Stimulated activated CD8-positive, alpha-beta memory T cell treated with anti-CD3 and anti-CD28 coated beads, Interleukin-15, amount 100 ng/mL, for 48 hours (primary cell): ENCODE results near the gene UXT.
"Not testable (repeated sequence)": the region's sequence is repeated elsewhere in the genome, so short reads cannot be mapped to it uniquely, and the experiment has no call there.

ENCODE experiments used
- DNase-seq, 2 donors: peaks; one replicate each; pipeline ENCODE4 v3.0.0-alpha.2; 2020; ENCODE audit warnings: low read depth in 2 of 2

UXT gene

GRCh38 chrX:47614618-47615017, 44.4 kb downstream of the UXT start:
- DNase-seq, result no peak

- DNase-seq, result no peak
These were observed 45.9 kb downstream of the UXT start for GRCh38 chrX:47613082-47613481.

- no peak for DNase-seq
These were observed 46.6 kb downstream of the UXT start for GRCh38 chrX:47612418-47612817.

GRCh38 chrX:47611926-47612325, 47.1 kb downstream of the UXT start:
- DNase-seq, result no peak

- no peak for DNase-seq
These were observed 47.5 kb downstream of the UXT start for GRCh38 chrX:47611489-47611888.

GRCh38 chrX:47610511-47610910, 48.5 kb downstream of the UXT start:
- no peak for DNase-seq

- no peak for DNase-seq
These were observed 50.7 kb downstream of the UXT start for GRCh38 chrX:47608130-47608810.

- no peak for DNase-seq
These were observed 51.9 kb downstream of the UXT start for GRCh38 chrX:47607091-47607490.

- no peak for DNase-seq
These were observed 54.0 kb downstream of the UXT start for GRCh38 chrX:47605024-47605423.

- not testable (repeated sequence) for DNase-seq
These were observed 55.9 kb downstream of the UXT start for GRCh38 chrX:47603125-47603524.
